ENCODE results near the gene ZNF423. TPM values are rescaled to one million over a fixed set of nuclear protein-coding genes. Genes with fewer than 3 reads are reported as not detected.
A peak's percentile ranks its signal among the peaks of the same experiment; 100 is the strongest.

Gene ZNF423
- total RNA-seq, 4 donors from 2014 or later = 1.4 to 20.6 (median 4.7) TPM

GRCh38 chr16:49586466-49587450, 269.2 kb downstream of the ZNF423 start:
- H3K9me3 ChIP-seq = no peaks in the 10 kb centered on the region
- H3K4me3 ChIP-seq = no peak overlapping the region
- no peaks in the 10 kb centered on the region for H3K36me3 ChIP-seq
- no peak overlapping the region for H3K27ac ChIP-seq
- no peaks in the 10 kb centered on the region for H3K27me3 ChIP-seq
- TF ChIP-seq CTCF (IDR thresholded peaks at IDR 0.05) (no peak), POLR2A (IDR thresholded peaks at IDR 0.05) (no peak)
- no peaks in the 10 kb centered on the region for H3K4me1 ChIP-seq
- peak in 1 of 3 donors; percentile 17 for DNase-seq

- Histone ChIP-seq H3K9me3 (no peaks in the 10 kb centered on the region), H3K36me3 (no peaks in the 10 kb centered on the region), H3K27me3 (no peaks in the 10 kb centered on the region), H3K27ac (no peak overlapping the region), H3K4me3 (no peak overlapping the region), H3K4me1 (no peaks in the 10 kb centered on the region)
- no peak for TF ChIP-seq POLR2A (IDR thresholded peaks at IDR 0.05)
- DNase-seq = no peak
These were observed 270.6 kb downstream of the ZNF423 start for GRCh38 chr16:49585143-49585832.

- DNase-seq = no peak
- Histone ChIP-seq H3K36me3 (no peaks in the 10 kb centered on the region), H3K4me3 (no peak overlapping the region), H3K4me1 (no peaks in the 10 kb centered on the region), H3K27me3 (no peaks in the 10 kb centered on the region), H3K9me3 (no peaks in the 10 kb centered on the region), H3K27ac (no peak overlapping the region)
- TF ChIP-seq CTCF (IDR thresholded peaks at IDR 0.05) (no peak), POLR2A (IDR thresholded peaks at IDR 0.05) (no peak)
These were observed 272.0 kb downstream of the ZNF423 start for GRCh38 chr16:49583911-49584310.

GRCh38 chr16:49581630-49582298, 274.1 kb downstream of the ZNF423 start:
- no peak for DNase-seq
- no peaks in the 10 kb centered on the region for H3K36me3 ChIP-seq
- TF ChIP-seq POLR2A (IDR thresholded peaks at IDR 0.05) (no peak), CTCF (IDR thresholded peaks at IDR 0.05) (no peak)
- H3K27ac ChIP-seq = no peak overlapping the region
- H3K9me3 ChIP-seq = no peaks in the 10 kb centered on the region
- no peaks in the 10 kb centered on the region for H3K4me1 ChIP-seq
- no peak overlapping the region for H3K4me3 ChIP-seq
- no peaks in the 10 kb centered on the region for H3K27me3 ChIP-seq

DNA sequence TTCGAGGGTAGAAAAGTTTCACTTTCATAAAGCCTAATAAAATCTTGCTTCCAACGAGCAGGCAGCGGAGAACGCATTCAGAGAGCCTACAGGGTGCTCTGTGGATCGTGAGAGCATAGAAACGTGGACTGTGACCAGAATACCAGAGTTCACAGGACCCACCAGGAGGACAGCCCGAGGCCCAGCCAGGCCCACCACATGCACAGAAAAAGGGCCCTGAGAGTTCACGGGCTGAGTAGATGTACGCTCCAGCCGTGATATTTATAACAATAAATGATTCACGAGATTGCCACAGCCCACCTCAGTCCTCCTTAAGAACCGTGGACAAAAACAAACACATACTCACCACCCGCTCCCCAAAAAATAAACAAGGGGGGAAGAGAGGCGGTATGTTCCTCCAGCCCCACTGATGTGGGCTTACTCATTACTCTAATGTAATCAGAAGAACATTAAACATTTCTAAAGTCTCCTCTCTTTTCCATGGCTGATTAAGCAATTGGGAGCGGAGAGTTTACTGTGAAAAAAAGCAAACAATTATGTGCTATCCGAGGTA, 275.1 kb downstream of the ZNF423 start:
- no peak for DNase-seq
- no peaks in the 10 kb centered on the region for H3K4me1 ChIP-seq
- peak overlapping the region in 1 of 4 donors; percentile 16 for H3K4me3 ChIP-seq
- TF ChIP-seq CTCF (IDR thresholded peaks at IDR 0.05) = no peak
- TF ChIP-seq POLR2A (IDR thresholded peaks at IDR 0.05) = no peak
- peak overlapping the region in 2 of 4 donors; percentile 37 to 52 for H3K27ac ChIP-seq
- no peaks in the 10 kb centered on the region for H3K27me3 ChIP-seq
- H3K9me3 ChIP-seq = no peaks in the 10 kb centered on the region
- H3K36me3 ChIP-seq = no peaks in the 10 kb centered on the region

Measured in Peyer's patch (tissue), 4 donors.